ENCODE data around the gene TXNRD3. TPM values are rescaled to one million over a fixed set of nuclear protein-coding genes. Genes with fewer than 3 reads are reported as not detected.

The TXNRD3 gene
- total RNA-seq, 1 experiment from 2014 or later: 8.1 TPM

- no CpG with 5 or more reads among the region's 7 CpGs for WGBS (ENCODE audit: extremely low coverage, insufficient read length, low lambda C conversion rate)
- peaks cover 11% of the 10 kb centered on the region for H3K27me3 Mint-ChIP-seq (ENCODE audit: low read depth)
- Histone ChIP-seq H3K18ac (ENCODE audit: insufficient read length, low read depth, low read length) (no peak overlapping the region), H4K8ac (replicated peaks; ENCODE audit: insufficient read length, low read depth, low read length) (no peak overlapping the region), H4K5ac (ENCODE audit: insufficient read length, low read depth, low read length) (no peak overlapping the region), H3K9ac (ENCODE audit: extremely low read depth, insufficient read length, low read length) (no peak overlapping the region), H3K79me2 (ENCODE audit: insufficient read depth, low read length) (no peaks in the 10 kb centered on the region), H3K79me1 (ENCODE audit: insufficient read depth, low read depth, low read length, poor library complexity, severe bottlenecking) (no peaks in the 10 kb centered on the region), H3K27ac (ENCODE audit: insufficient read length, low read depth, low read length) (no peak overlapping the region), H3K9me3 (ENCODE audit: control insufficient read depth, low read depth, low read length) (no peaks in the 10 kb centered on the region), H3K14ac (ENCODE audit: insufficient read depth, low read length) (no peak overlapping the region), H3K4me1 (ENCODE audit: insufficient read depth, low read length) (no peaks in the 10 kb centered on the region), H3T11ph (ENCODE audit: low read length) (no peak overlapping the region), H3K23me2 (ENCODE audit: insufficient read length, low read depth, low read length, poor library complexity, severe bottlenecking) (no peaks in the 10 kb centered on the region), H3K4me2 (ENCODE audit: insufficient read depth, insufficient read length, low read length) (no peak overlapping the region), H3K56ac (ENCODE audit: insufficient read length, low read depth, low read length) (no peak overlapping the region), H4K20me1 (ENCODE audit: control insufficient read depth, insufficient read depth, insufficient read length) (no peaks in the 10 kb centered on the region), H2BK20ac (ENCODE audit: low read depth, low read length, poor library complexity, severe bottlenecking) (no peak overlapping the region), H3K23ac (ENCODE audit: insufficient read length, low read depth, low read length) (no peak overlapping the region), H3K4ac (ENCODE audit: low read depth, low read length) (no peak overlapping the region), H2BK12ac (ENCODE audit: insufficient read length, low read depth, low read length) (no peak overlapping the region), H2AK5ac (ENCODE audit: insufficient read length, low read length) (no peak overlapping the region), H2AFZ (ENCODE audit: low read length) (no peak overlapping the region), H4K91ac (ENCODE audit: insufficient read length, low read depth, low read length) (no peak overlapping the region), H2BK15ac (ENCODE audit: low read depth, low read length) (no peak overlapping the region), H2BK5ac (ENCODE audit: insufficient read length, low read length) (no peak overlapping the region), H3K27me3 (ENCODE audit: insufficient read depth, low read length) (no peaks in the 10 kb centered on the region), H2BK120ac (ENCODE audit: low read depth, low read length, poor library complexity, severe bottlenecking) (no peak overlapping the region)
- TF ChIP-seq CTCF (conservative IDR thresholded peaks at IDR 0.05): no peak
- peaks cover 6% of the 10 kb centered on the region in 2 experiments; a peak in 4 of 5 replicates for H3K9me3 Mint-ChIP-seq
- no peak overlapping the region for H3K4me3 Mint-ChIP-seq
- peak; percentile 15 for DNase-seq
- H3K4me1 Mint-ChIP-seq: peaks cover 0 to 3% of the 10 kb centered on the region in 2 experiments; a peak in 1 of 4 replicates
- no peak overlapping the region; a peak in 1 of 7 replicates for H3K27ac Mint-ChIP-seq
- H3K36me3 Mint-ChIP-seq (ENCODE audit: insufficient read depth in 1 of 3, low read depth in 3 of 3): no peaks in the 10 kb centered on the region
Measured at GRCh38 chr3:126672340-126672739, 17.4 kb upstream of the TXNRD3 start.

All from H9 (cell line).